ENCODE data around the gene APLP1. TPM values are rescaled to one million over a fixed set of nuclear protein-coding genes. Genes with fewer than 3 reads are reported as not detected.

APLP1 gene
- total RNA-seq, 4 donors from 2014 or later = 0.67 to 5.3 (median 2.8) TPM

- Histone ChIP-seq H3K36me3 (peaks cover 21 to 27% of the 10 kb centered on the region in 2 donors), H3K9me3 (no peaks in the 10 kb centered on the region), H3K4me3 (replicated peaks in 1 of 3) (no peak overlapping the region), H3K4me1 (no peaks in the 10 kb centered on the region), H3K27me3 (no peaks in the 10 kb centered on the region), H3K27ac (no peak overlapping the region)
- DNase-seq = no peak
- 96 to 97% methylated on average over 6 of the region's 6 CpGs for whole genome bisulfite sequencing, 2 donors
- TF ChIP-seq CTCF (IDR thresholded peaks at IDR 0.05) = no peak
- TF ChIP-seq POLR2A (IDR thresholded peaks at IDR 0.05) = no peak
- intact Hi-C loops (cut with DNase I) = no loop called here
Measured at GRCh38 chr19:35885225-35885738, 16.9 kb downstream of the APLP1 start.

- TF ChIP-seq CTCF (IDR thresholded peaks at IDR 0.05) (no peak), POLR2A (IDR thresholded peaks at IDR 0.05) (no peak)
- no peak for DNase-seq
- no peaks in the 10 kb centered on the region for H3K27me3 ChIP-seq
- H3K27ac ChIP-seq = no peak overlapping the region
- H3K36me3 ChIP-seq = peaks cover 27 to 32% of the 10 kb centered on the region in 2 donors
- H3K9me3 ChIP-seq = no peaks in the 10 kb centered on the region
- WGBS, 2 donors = 91 to 95% methylated on average over 7 to 8 of the region's 8 CpGs
- no peak overlapping the region for H3K4me3 ChIP-seq (replicated peaks in 1 of 3)
- intact Hi-C loops (cut with DNase I) = no loop called here
- no peaks in the 10 kb centered on the region for H3K4me1 ChIP-seq
Measured at GRCh38 chr19:35885904-35886303, 17.5 kb downstream of the APLP1 start.

GRCh38 chr19:35887197-35887596 lies 18.8 kb downstream of the APLP1 start:
- DNase-seq = no peak
- TF ChIP-seq POLR2A (IDR thresholded peaks at IDR 0.05) (no peak), CTCF (IDR thresholded peaks at IDR 0.05) (no peak)
- H3K4me1 ChIP-seq = no peaks in the 10 kb centered on the region
- 86 to 91% methylated on average over 5 of the region's 5 CpGs for WGBS, 2 donors
- no peak overlapping the region for H3K27ac ChIP-seq
- H3K27me3 ChIP-seq = no peaks in the 10 kb centered on the region
- H3K36me3 ChIP-seq = peaks cover 29 to 32% of the 10 kb centered on the region in 2 donors
- intact Hi-C loops (cut with DNase I) = no loop called here
- H3K9me3 ChIP-seq = no peaks in the 10 kb centered on the region
- no peak overlapping the region for H3K4me3 ChIP-seq (replicated peaks in 1 of 3)

- H3K36me3 ChIP-seq = peaks cover 29 to 35% of the 10 kb centered on the region in 2 donors
- intact Hi-C loops (cut with DNase I) = no loop called here
- no peak for DNase-seq
- no peaks in the 10 kb centered on the region for H3K4me1 ChIP-seq
- H3K27me3 ChIP-seq = no peaks in the 10 kb centered on the region
- H3K9me3 ChIP-seq = no peaks in the 10 kb centered on the region
- no peak overlapping the region for H3K27ac ChIP-seq
- TF ChIP-seq POLR2A (IDR thresholded peaks at IDR 0.05) (no peak), CTCF (IDR thresholded peaks at IDR 0.05) (no peak)
- 94 to 96% methylated on average over 9 of the region's 9 CpGs for WGBS, 2 donors
- no peak overlapping the region for H3K4me3 ChIP-seq (replicated peaks in 1 of 3)
Measured at GRCh38 chr19:35888398-35888797, 20.0 kb downstream of the APLP1 start.

- H3K27ac ChIP-seq = no peak overlapping the region
- no peak overlapping the region for H3K4me3 ChIP-seq (replicated peaks in 1 of 3)
- H3K9me3 ChIP-seq = no peaks in the 10 kb centered on the region
- WGBS, 2 donors = 93 to 94% methylated on average over 9 to 10 of the region's 18 CpGs
- no peak for TF ChIP-seq POLR2A (IDR thresholded peaks at IDR 0.05)
- TF ChIP-seq CTCF (IDR thresholded peaks at IDR 0.05) = no peak
- H3K36me3 ChIP-seq = peaks cover 37 to 41% of the 10 kb centered on the region in 2 donors
- no peaks in the 10 kb centered on the region for H3K4me1 ChIP-seq
- intact Hi-C loops (cut with DNase I) = no loop called here
- no peak for DNase-seq
- no peaks in the 10 kb centered on the region for H3K27me3 ChIP-seq
Measured at GRCh38 chr19:35889370-35890112, 21.2 kb downstream of the APLP1 start.

Measured in thyroid gland (tissue), 4 donors.